ENCODE results near the gene HOMEZ.
"Not testable (repeated sequence)": the region's sequence is repeated elsewhere in the genome, so short reads cannot be mapped to it uniquely, and the experiment has no call there.

HOMEZ gene, protein sequence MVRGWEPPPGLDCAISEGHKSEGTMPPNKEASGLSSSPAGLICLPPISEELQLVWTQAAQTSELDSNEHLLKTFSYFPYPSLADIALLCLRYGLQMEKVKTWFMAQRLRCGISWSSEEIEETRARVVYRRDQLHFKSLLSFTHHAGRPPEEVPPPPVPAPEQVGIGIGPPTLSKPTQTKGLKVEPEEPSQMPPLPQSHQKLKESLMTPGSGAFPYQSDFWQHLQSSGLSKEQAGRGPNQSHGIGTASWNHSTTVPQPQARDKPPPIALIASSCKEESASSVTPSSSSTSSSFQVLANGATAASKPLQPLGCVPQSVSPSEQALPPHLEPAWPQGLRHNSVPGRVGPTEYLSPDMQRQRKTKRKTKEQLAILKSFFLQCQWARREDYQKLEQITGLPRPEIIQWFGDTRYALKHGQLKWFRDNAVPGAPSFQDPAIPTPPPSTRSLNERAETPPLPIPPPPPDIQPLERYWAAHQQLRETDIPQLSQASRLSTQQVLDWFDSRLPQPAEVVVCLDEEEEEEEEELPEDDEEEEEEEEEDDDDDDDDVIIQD

DNA sequence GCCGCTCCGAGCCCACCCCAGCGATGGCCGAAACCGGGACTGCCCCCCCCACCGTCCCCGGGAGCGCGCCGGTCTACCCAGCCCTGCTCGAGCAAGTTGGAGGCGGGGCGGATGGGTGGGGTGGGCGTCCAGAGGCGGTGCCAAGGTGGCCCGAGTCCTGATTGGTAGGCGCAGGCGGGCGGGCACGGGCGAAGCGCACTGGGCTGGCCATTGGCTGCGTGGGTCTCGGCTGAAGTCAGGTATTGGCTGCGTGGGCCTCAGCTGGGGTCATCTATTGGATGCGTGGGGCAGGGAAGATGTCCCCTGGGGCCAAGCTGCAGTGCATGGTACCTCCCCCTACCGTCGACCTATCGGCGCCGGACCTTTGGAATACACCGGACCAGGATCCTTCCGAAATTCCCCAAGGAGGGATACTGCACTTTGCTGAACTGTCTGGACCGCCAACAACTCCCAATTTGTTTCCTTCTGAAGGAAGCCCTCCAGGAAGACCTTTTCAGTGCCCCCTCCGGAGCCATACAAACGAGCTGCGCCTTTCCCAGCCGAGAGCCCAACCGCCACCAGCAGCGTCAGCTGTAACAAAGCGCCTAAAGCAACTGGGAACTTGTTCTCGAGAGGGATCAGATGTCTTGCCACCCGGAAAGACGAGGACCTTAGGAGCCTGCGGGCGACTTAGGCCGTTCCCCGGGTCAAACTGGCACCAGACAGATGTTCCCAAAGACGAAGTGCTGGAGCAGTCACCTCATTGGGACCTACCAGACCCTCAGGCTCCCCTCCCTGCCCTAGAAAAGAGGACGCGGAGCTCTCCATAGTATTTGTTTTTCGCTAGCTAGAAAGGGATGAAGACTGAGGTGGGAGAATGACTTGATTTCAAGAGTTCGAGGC, at the start of gene HOMEZ:
HOMEZ (minus strand) TSS at position 113 of the 882 bp plus-strand sequence. CDS start 180 bp downstream, outside the sequence.
- DNase-seq (ENCODE audit: low spot score) = peak; percentile 97
- in situ Hi-C loops (cut with MboI; ENCODE audit: low sequenced_read_pairs, unreplicated experiment) = no loop called here
- TF ChIP-seq, protein P1, sequence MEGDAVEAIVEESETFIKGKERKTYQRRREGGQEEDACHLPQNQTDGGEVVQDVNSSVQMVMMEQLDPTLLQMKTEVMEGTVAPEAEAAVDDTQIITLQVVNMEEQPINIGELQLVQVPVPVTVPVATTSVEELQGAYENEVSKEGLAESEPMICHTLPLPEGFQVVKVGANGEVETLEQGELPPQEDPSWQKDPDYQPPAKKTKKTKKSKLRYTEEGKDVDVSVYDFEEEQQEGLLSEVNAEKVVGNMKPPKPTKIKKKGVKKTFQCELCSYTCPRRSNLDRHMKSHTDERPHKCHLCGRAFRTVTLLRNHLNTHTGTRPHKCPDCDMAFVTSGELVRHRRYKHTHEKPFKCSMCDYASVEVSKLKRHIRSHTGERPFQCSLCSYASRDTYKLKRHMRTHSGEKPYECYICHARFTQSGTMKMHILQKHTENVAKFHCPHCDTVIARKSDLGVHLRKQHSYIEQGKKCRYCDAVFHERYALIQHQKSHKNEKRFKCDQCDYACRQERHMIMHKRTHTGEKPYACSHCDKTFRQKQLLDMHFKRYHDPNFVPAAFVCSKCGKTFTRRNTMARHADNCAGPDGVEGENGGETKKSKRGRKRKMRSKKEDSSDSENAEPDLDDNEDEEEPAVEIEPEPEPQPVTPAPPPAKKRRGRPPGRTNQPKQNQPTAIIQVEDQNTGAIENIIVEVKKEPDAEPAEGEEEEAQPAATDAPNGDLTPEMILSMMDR (IDR thresholded peaks at IDR 0.05; ENCODE audit: borderline replicate concordance, control extremely low read depth, extremely low read depth, insufficient read depth, missing control alignments) = no peak

DNA sequence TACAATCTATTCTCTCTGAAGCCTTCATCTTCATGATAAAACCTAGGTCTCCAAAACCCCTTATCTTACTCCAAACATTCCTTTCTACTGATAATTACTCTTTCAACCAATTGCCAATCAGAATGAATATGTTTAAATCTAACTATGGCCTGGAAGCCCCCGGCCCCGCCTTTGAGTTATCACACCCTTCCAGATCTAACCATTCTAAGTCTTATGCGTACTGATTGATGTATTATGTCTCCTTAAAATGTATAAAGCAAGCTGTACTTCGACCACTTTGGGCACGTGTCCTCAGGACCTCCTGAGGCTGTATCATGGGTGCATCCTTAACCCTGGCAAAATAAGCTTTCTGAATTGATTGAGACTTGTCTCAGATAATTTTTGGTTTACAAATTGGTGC, 49.7 kb upstream of the HOMEZ start:
- TF ChIP-seq, protein P1 (IDR thresholded peaks at IDR 0.05; ENCODE audit: borderline replicate concordance, control extremely low read depth, extremely low read depth, insufficient read depth, missing control alignments) = no peak
- in situ Hi-C loops (cut with MboI; ENCODE audit: low sequenced_read_pairs, unreplicated experiment) = no loop called here
- no peak for DNase-seq (ENCODE audit: low spot score)

DNA sequence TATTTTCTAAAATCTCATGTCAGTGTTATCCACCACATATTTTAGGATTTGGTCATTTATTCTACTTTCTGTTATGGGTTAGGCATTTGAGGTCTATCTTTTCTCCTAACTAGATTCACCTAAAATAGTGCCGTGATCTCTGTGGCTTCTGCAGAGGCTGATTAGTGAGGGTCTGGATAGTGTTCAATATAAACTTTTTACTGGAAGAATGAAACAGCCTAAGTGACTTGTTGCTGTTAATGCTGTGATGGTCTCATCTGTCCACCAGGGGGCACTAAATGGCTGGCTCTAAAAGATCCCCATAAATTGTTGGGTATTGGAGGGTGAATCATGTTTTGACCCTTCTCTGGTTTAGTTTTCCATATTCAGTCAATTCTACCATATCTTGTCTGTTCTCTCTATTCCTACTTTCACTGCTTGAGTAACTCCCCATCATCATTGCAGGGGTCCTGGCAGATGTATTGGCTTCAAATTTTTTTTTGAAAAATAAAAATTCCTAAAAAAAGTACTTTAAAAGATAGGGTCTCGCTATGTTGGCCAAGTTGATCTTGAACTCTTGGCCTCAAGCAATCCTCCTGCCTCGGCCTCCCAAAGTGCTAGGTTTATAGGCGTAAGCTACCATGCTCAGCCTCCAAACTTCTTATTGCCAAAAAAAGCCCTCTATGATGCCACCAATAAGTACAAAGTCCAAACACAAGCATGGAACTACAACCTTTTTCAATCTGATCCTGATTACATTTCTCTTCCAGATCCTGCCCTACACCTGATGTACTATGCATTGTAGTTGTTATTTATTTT, 42.2 kb upstream of the HOMEZ start:
- in situ Hi-C loops (cut with MboI; ENCODE audit: low sequenced_read_pairs, unreplicated experiment) = no loop called here
- DNase-seq (ENCODE audit: low spot score) = peak; percentile 87
- TF ChIP-seq, protein P1 (IDR thresholded peaks at IDR 0.05; ENCODE audit: borderline replicate concordance, control extremely low read depth, extremely low read depth, insufficient read depth, missing control alignments) = peak; percentile 85

DNA sequence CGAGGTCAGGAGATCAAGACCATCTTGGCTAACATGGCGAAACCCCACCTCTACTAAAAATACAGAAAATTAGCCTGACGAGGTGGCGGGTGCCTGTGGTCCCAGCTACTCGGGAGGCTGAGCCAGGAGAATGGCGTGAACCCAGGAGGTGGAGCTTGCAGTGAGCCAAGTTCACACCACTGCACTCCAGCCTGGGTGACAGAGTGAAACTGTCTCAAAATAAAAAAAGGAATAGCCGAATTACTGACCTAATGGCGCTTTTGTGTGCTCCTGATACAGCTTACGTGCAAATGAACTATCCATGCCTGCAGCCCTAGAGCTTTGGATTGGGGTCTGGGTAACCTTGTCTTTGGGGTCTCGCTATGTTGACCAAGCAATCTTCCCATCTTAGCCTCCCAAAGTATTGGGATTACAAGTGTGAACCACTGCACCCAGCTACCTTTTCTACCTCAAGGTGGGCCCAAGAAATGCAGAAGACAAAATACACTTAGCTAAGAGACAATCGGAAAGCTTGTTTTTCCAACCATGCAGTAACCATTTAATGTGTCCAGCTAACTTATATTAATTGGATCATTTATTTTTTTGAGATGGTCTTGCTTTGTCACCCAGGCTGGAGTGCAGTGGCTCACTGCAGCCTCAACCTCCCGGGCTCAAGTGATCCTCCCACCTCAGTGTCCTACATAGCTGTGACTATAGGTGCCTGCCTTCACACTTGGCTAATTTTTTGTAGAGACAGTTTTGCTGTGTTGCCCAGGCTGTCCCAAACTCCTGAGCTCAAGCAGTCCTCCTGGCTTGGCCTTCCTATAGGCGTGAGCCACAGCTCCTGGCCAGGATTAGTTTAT, 40.8 kb upstream of the HOMEZ start:
- TF ChIP-seq, protein P1 (IDR thresholded peaks at IDR 0.05; ENCODE audit: borderline replicate concordance, control extremely low read depth, extremely low read depth, insufficient read depth, missing control alignments) = no peak
- in situ Hi-C loops (cut with MboI; ENCODE audit: low sequenced_read_pairs, unreplicated experiment) = no loop called here
- DNase-seq (ENCODE audit: low spot score) = no peak

DNA sequence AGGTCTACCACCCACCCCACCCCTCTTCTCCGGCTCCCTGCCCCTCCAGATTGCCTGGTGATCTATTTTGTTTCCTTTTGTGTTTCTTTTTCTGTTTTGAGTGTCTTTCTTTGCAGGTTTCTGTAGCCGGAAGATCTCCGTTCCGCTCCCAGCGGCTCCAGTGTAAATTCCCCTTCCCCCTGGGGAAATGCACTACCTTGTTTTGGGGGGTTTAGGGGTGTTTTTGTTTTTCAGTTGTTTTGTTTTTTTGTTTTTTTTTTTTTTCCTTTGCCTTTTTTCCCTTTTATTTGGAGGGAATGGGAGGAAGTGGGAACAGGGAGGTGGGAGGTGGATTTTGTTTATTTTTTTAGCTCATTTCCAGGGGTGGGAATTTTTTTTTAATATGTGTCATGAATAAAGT, 39.8 kb upstream of the HOMEZ start:
- in situ Hi-C loops (cut with MboI; ENCODE audit: low sequenced_read_pairs, unreplicated experiment); DNase-seq (ENCODE audit: low spot score): not testable (repeated sequence)

DNA sequence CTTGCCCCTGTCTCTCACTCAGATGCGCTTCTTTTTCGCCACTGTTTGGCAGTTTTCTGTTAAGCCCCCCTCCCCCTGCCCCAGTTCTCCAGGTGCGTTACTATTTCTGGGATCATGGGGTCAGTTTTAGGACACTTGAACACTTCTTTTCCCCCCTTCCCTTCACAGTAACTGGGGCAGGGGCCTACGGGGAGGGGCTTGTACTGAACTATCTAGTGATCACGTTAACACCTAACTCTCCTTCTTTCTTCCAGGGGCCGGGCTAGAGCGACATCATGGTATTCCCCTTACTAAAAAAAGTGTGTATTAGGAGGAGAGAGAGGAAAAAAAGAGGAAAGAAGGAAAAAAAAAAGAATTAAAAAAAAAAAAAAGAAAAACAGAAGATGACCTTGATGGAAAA, 39.1 kb upstream of the HOMEZ start:
- in situ Hi-C loops (cut with MboI; ENCODE audit: low sequenced_read_pairs, unreplicated experiment) = no loop called here
- DNase-seq (ENCODE audit: low spot score) = no peak
- TF ChIP-seq, protein P1 (IDR thresholded peaks at IDR 0.05; ENCODE audit: borderline replicate concordance, control extremely low read depth, extremely low read depth, insufficient read depth, missing control alignments) = no peak

All from GM13976 (cell line).